ENCODE results near the gene CRLF1. TPM values are rescaled to one million over a fixed set of nuclear protein-coding genes. Genes with fewer than 3 reads are reported as not detected.

CRLF1 gene
- total and polyA plus RNA-seq, 2 of the 8 experiments (the other 6 are each of a cell fraction or from before 2014, with no cell fraction given) = 7.2 to 10.3 TPM

GRCh38 chr19:18591735-18592385, 14.7 kb downstream of the CRLF1 start:
- ChIA-PET POLR2A (ENCODE audit: partially characterized antibody) (interaction anchor here (0.6 to 10.3 kb wide), 12 partner anchors 10 to 114 kb away, joined by 3 to 112 read pairs (median 6); partner anchors contain the start of genes ELL, TMEM59L and UBA52), CTCF (ENCODE audit: partially characterized antibody) (interaction anchor here (0.8 to 12.5 kb wide), 14 partner anchors 12 to 256 kb away, joined by 3 to 139 read pairs (median 4); partner anchors contain the start of gene FKBP8)
- no peak overlapping the region for H2AFZ ChIP-seq (ENCODE audit: low read length)

More at GRCh38 chr19:18591735-18592385, 14.7 kb downstream of the CRLF1 start:
- Histone ChIP-seq H3K23ac (ENCODE audit: insufficient read length) (no peak overlapping the region), H3K36me3 (ENCODE audit: control insufficient read depth in 2 of 4, insufficient read depth in 4 of 4, low read length in 3 of 4) (no peaks in the 10 kb centered on the region), H2AK5ac (ENCODE audit: low read depth, low read length) (no peak overlapping the region), H4K8ac (ENCODE audit: extremely low read depth, insufficient read depth, low read length) (no peak overlapping the region; the same call in 1 of the 2 replicates), H3K4me2 (ENCODE audit: insufficient read depth in 1 of 2, low read depth in 2 of 2, low read length in 2 of 2) (no peak overlapping the region; a peak in 1 of 4 replicates), H3K18ac (ENCODE audit: extremely low read depth, low read length) (no peak overlapping the region), H3K56ac (replicated peaks; ENCODE audit: insufficient read length, low read depth, low read length) (no peak overlapping the region), H2BK5ac (ENCODE audit: low read depth, low read length) (no peak overlapping the region), H3K27me3 (replicated peaks in 1 of 4; ENCODE audit: control insufficient read depth in 3 of 4, extremely low read depth in 1 of 4, insufficient read depth in 3 of 4, low read length in 3 of 4) (peaks cover 0 to 5% (median 2%) of the 10 kb centered on the region in 4 experiments; a peak in 4 of 7 replicates), H3K79me2 (ENCODE audit: control insufficient read depth in 1 of 2, insufficient read depth in 2 of 2, low read length in 2 of 2) (no peaks in the 10 kb centered on the region), H3K23me2 (ENCODE audit: low read depth, low read length) (peaks cover 17% of the 10 kb centered on the region), H4K20me1 (replicated peaks in 1 of 2; ENCODE audit: control insufficient read depth in 1 of 2, insufficient read depth in 2 of 2, low read length in 2 of 2) (peaks cover 0 to 3% of the 10 kb centered on the region in 2 experiments), H3K4me3 (ENCODE audit: extremely low read depth in 1 of 4, insufficient read depth in 2 of 4, low read depth in 3 of 4, low read length in 4 of 4) (no peak overlapping the region), H3K4ac (replicated peaks; ENCODE audit: insufficient read length, low read depth, low read length) (no peak overlapping the region), H2BK15ac (ENCODE audit: low read length) (no peak overlapping the region), H2BK12ac (ENCODE audit: low read depth, low read length) (no peak overlapping the region), H3K27ac (ENCODE audit: low read depth, low read length) (no peak overlapping the region), H2BK120ac (replicated peaks; ENCODE audit: low read depth, low read length) (no peak overlapping the region), H4K5ac (ENCODE audit: insufficient read length, low read depth, low read length) (no peak overlapping the region), H3K9me3 (ENCODE audit: insufficient read depth in 2 of 2, low read depth in 1 of 2, low read length in 1 of 2) (no peaks in the 10 kb centered on the region), H2BK20ac (ENCODE audit: low read length) (no peak overlapping the region), H3K4me1 (replicated peaks in 1 of 4; ENCODE audit: control insufficient read depth in 3 of 4, insufficient read depth in 4 of 4, low read length in 3 of 4) (peaks cover 2 to 32% (median 23%) of the 10 kb centered on the region in 4 experiments), H4K91ac (replicated peaks; ENCODE audit: insufficient read length, low read length) (no peak overlapping the region), H3K79me1 (ENCODE audit: low read depth, low read length) (no peaks in the 10 kb centered on the region), H3K9ac (replicated peaks in 1 of 4; ENCODE audit: extremely low read depth in 1 of 4, low read depth in 3 of 4, low read length in 3 of 4) (no peak overlapping the region), H3K14ac (ENCODE audit: insufficient read length) (no peak overlapping the region)
- DNase-seq (ENCODE audit: low read depth in 1 of 2, low spot score in 2 of 2) = no peak
- FAIRE-seq = no peak
- 96% methylated on average over 21 of the region's 22 CpGs; no CpG with 5 or more reads in 1 of the 2 experiments for WGBS, 2 experiments (ENCODE audit: extremely low coverage in 1 of 2, insufficient coverage in 1 of 2, insufficient read length in 1 of 2, insufficient replicate concordance in 2 of 2, low coverage in 1 of 2, low lambda C conversion rate in 2 of 2, missing lambda C conversion rate in 1 of 2)

Measured in H1 (cell line).